ENCODE results near the gene SPDYE5.
A peak's percentile ranks its signal among the peaks of the same experiment; 100 is the strongest.
"Not testable (repeated sequence)": the region's sequence is repeated elsewhere in the genome, so short reads cannot be mapped to it uniquely, and the experiment has no call there.

SPDYE5 gene, protein sequence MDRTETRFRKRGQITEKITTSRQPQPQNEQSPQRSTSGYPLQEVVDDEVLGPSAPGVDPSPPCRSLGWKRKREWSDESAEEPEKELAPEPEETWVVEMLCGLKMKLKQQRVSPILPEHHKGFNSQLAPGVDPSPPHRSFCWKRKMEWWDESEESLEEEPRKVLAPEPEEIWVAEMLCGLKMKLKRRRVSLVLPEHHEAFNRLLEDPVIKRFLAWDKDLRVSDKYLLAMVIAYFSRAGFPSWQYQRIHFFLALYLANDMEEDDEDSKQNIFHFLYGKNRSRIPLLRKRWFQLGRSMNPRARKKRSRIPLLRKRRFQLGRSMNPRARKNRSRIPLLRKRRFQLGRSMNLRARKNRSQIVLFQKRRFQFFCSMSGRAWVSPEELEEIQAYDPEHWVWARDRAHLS

DNA sequence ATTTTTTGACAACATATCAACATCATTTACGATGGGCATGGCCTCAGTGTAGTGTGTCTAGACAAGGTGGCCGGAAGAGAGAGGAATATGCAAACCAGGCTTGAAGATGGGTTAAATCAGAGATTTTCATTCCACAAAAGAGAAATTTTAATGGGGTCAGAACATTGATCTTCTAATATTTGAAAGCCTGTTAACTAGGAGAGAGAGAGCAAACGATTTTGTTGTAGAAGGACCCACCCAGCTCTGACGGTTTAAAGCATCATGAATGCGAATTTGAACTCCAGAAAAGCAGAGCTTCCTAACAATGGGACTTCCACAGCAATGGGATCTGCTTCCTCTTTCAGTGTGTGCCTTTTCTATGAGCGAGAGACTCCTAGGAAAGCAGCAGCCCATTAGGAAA lies at the start of gene SPDYE5:
Gene SPDYE5 (plus strand): TSS at position 301 of the 400 bp plus-strand sequence. CDS start 1,728 bp downstream, outside the sequence.
- DNase-seq = not testable (repeated sequence)

DNA sequence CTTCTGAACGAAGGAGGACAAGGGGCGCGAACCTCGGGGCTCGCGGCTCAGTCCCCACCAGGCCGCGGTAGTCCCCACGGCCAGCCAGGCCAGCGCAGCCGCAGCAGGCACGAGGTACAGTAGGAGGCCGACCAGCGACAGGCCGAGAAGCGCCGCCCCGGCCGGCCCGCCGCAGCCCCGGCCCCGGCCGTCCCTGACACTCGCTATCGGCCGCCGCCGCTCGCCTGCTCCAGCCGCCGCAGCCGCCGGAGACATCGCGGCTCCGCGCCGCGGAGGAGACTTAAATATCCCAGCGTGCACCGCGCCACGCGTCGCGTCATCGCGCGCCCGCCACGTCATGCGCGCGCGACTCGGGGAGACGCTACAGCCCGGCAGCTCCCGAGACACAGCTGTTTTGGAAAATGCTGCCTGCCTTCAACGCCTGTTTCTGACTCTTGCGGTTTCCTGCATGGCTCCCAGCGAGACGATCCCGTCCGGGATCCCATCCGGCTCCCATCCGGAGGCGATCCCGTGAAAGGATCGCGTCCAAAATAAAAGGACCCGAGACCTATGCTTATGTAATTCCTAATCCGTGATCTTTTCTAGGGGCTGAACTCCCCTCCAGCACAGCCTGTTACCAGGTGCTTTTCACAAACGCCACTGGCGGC lies 49.5 kb upstream of the SPDYE5 start:
- peak; percentile 52 to 65 for DNase-seq
- peak; percentile 52 for TF ChIP-seq POLR2A (IDR thresholded peaks at IDR 0.05; ENCODE audit: low read length)

GRCh38 chr7:75449946-75450345 lies 42.2 kb upstream of the SPDYE5 start:
- not testable (repeated sequence) for DNase-seq

- peak; percentile 13 to 32 for DNase-seq
Observed at GRCh38 chr7:75452494-75452955, 39.6 kb upstream of the SPDYE5 start.

GRCh38 chr7:75456403-75456802 lies 35.7 kb upstream of the SPDYE5 start:
- DNase-seq = not testable (repeated sequence)

GRCh38 chr7:75458034-75458433 lies 34.1 kb upstream of the SPDYE5 start:
- DNase-seq = not testable (repeated sequence)

DNA sequence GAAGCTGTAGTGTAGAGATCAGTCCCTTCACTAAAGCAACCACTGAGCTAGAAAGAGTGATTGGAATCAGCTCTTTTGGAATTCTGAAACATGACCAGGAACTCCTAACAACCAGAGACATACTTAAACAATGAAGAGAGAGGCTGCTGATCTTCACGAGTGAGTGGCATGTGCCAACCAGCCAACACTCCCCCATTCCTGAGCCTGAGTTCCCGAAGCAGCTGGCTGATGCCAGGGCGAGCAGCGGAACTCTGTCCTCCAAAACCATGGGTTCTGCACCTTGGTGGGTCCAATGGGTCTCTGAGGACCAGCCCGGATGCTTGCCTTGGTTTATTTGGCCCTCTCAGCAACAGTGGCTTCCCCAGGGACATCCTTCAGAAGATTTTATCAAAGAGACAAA lies 31.6 kb upstream of the SPDYE5 start:
- DNase-seq = not testable (repeated sequence)

DNA sequence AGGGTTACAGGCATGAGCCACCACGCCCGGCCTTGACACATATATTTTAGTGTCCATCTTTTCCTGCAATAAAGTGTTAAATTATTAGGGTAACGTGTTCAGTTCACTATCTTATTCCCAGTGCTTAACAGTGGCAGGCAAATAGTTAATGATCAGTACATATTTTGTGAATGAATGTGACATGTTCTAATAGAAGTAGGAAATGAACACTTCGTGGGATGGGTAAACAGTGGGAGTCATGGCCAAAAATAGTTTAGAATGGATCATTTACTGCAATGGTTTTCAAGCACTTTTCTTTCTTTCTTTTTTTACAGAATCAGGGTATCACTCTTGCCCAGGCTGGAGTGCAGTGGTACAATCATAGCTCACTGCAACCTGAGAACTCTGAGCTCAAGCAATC lies 22.0 kb upstream of the SPDYE5 start:
- not testable (repeated sequence) for DNase-seq

DNA sequence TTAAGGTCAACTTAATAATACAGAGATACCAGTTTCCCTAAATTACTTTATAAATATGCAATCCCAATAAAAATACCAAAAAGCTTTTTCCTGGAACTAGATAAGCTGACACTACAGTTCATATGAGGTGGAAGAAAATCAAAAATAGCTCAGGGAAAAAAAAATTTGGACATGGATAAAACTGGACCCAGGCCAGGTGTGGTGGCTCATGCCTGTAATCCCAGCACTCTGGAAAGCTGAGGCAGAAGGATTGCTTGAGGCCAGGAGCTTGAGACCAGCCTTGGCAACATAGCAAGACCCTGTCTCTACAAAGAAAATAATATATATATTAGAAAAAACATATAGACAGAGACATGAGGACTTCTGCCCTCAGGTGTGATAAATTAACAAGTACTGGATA lies 14.7 kb upstream of the SPDYE5 start:
- DNase-seq = not testable (repeated sequence)

GRCh38 chr7:75480313-75480712 lies 11.8 kb upstream of the SPDYE5 start:
- DNase-seq = not testable (repeated sequence)

GRCh38 chr7:75485355-75485978 lies 6.7 kb upstream of the SPDYE5 start:
- peak; percentile 11 to 23 for DNase-seq

DNA sequence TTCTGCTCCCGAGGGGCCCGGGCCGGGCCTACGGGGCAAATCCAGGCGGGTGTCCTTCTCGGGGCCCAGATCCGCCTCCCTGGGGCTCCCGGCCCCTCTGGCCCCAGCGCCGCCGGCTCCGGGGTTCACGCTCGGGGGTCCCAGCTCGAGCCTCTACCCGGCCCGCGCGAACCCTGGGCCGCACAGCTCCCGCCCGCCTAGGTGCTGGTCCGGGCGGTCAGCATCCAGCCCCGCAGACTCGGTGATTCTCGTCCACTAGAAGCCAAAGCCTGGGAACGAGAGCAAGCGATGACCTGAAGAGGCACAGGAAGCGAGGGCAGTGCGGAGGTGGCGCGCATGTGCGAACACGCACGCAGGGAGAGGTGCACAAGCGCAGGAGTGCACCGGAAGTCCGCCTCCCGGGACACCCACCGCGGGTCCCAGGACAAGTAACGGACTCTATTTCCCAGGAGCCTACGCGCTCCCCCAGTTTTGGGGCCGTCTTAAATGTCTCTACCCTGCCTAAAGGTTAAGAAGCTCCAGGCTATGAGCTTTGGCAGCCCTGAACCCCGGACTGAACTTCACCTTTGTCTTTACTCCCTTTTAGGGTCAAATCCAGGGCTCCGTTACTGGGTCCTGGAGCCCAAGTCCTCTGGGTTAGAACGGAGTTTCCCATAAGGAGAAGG lies 6.0 kb upstream of the SPDYE5 start, which contains the start of gene POM121C:
Gene POM121C (minus strand): TSS at position 321 of the 665 bp plus-strand sequence. CDS start 44,803 bp downstream, outside the sequence.
- peak; percentile 47 for TF ChIP-seq POLR2A (IDR thresholded peaks at IDR 0.05; ENCODE audit: low read length)
- peak; percentile 89 to 91 for DNase-seq

GRCh38 chr7:75509033-75509432 lies 16.9 kb downstream of the SPDYE5 start:
- not testable (repeated sequence) for DNase-seq

DNA sequence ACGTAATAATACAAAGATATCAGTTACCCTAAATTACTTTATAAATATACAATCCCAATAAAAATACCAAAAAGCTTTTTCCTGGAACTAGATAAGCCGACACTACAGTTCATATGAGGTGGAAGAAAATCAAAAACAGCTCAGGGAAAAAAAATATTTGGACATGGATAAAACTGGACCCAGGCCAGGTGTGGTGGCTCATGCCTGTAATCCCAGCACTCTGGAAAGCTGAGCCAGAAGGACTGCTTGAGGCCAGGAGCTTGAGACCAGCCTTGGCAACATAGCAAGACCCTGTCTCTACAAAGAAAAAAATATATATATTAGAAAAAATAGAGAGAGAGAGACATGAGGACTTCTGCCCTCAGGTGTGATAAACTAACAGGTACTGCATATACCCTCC lies 26.7 kb downstream of the SPDYE5 start:
- not testable (repeated sequence) for DNase-seq

- not testable (repeated sequence) for DNase-seq
Observed at GRCh38 chr7:75521727-75522126, 29.6 kb downstream of the SPDYE5 start.

GRCh38 chr7:75527224-75527722 lies 35.2 kb downstream of the SPDYE5 start:
- DNase-seq = peak; percentile 50 to 62
